ENCODE results near the gene SYNGAP1.

GRCh38 chr6:33410711-33411631, 8.9 kb upstream of the SYNGAP1 start, which contains the start of gene PHF1:
- TF ChIP-seq CTCF (conservative IDR thresholded peaks at IDR 0.05 in 1 of 2, IDR thresholded peaks at IDR 0.05 in 1 of 2; ENCODE audit: extremely low read depth in 1 of 2, insufficient read depth in 1 of 2, low read depth in 1 of 2, low read length in 2 of 2): no peak
- TF ChIP-seq EZH2 (IDR thresholded peaks at IDR 0.05; ENCODE audit: borderline replicate concordance, low read length): no peak

Measured in mammary epithelial cell (primary cell).